ENCODE data around the gene POLG.
A peak's percentile ranks its signal among the peaks of the same experiment; 100 is the strongest.

POLG gene

GRCh38 chr15:89370120-89370977 is 35.7 kb upstream of the POLG start:
- FAIRE-seq (no peak), DNase-seq (ENCODE audit: insufficient read length, low spot score) (no peak)

- no peak for DNase-seq (ENCODE audit: insufficient read length, low spot score)
- FAIRE-seq: no peak
Observed at GRCh38 chr15:89369341-89369947, 34.8 kb upstream of the POLG start.

GRCh38 chr15:89368566-89369223 is 34.1 kb upstream of the POLG start:
- DNase-seq (ENCODE audit: insufficient read length, low spot score) (no peak), FAIRE-seq (no peak)

GRCh38 chr15:89367485-89368451 is 33.1 kb upstream of the POLG start:
- FAIRE-seq (no peak), DNase-seq (ENCODE audit: insufficient read length, low spot score) (no peak)

GRCh38 chr15:89366656-89367393 is 32.2 kb upstream of the POLG start:
- FAIRE-seq (no peak), DNase-seq (ENCODE audit: insufficient read length, low spot score) (no peak)

DNA sequence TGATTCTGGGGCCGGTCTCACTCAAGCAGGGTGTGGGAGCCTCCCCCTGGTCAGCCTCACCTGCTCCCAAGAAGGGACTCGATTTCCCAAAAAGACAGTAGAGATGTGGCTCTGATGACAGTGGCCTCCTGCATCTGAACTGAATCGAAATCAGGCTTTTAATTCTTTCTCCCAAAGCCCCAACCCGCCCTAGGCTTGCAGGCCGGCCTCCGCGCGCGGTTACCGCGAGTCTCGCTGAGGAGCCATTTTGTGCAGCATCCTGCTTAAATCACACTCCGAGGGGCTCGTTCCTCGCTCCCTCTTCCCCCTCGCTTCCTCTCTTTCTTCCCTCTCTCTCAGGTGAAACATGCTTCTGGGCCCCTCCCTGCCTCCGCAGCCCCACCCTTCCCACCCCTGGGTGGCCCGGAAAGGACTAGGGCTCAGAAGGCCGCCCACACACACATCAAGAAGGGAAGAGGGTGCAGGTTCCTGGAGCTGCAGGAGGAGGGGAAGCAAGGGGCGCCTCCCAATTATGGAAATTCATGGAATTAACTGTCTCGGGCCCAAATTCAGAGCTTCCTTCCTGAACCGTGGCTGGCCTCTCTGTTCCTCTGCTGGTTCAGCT is 30.9 kb upstream of the POLG start:
- FAIRE-seq: no peak
- DNase-seq (ENCODE audit: insufficient read length, low spot score): no peak

- DNase-seq (ENCODE audit: insufficient read length, low spot score) (no peak), FAIRE-seq (no peak)
Observed at GRCh38 chr15:89364741-89365450, 30.3 kb upstream of the POLG start.

- FAIRE-seq (no peak), DNase-seq (ENCODE audit: insufficient read length, low spot score) (no peak)
Observed at GRCh38 chr15:89364341-89364740, 29.7 kb upstream of the POLG start.

DNA sequence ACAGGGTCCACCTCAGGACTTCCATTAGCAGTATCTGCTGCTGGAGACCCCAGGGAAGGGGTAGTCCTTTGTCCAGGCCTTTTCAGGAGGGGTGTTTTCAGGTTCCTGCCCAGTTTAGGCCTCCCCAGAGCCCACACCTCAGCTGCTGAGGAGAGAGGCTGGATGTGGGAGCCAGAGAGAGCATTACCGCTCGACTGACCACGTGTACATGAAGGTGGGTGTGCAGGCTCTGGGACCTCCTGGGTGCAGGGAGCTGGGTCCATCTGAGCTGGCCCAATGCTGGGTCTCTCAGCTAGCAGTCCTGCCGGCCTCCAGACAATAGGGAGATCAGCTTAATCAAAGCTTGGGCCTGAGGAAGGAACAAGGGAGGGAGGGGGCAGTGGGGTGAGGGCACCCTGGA is 29.1 kb upstream of the POLG start:
- DNase-seq (ENCODE audit: insufficient read length, low spot score) (no peak), FAIRE-seq (no peak)

DNA sequence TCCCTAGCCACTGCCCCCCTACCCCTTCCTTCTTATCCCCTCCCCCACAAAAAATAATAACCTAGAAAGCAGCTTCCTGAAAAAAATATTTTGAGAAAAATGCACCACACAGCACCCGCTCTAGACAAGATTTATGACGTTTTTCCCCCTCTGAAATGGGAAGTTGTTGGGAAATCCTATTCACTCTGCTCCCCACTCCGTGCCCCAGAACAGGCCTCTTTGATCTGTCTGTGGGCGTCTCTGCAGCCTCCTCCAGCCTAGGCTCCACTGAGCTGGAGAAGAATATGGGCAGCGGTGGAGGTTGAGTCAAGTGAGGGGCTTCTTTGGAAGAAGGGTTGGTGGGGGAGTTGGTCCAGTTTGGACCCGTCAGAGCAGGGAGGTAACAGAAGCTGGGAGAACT is 28.5 kb upstream of the POLG start:
- no peak for FAIRE-seq
- no peak for DNase-seq (ENCODE audit: insufficient read length, low spot score)

DNA sequence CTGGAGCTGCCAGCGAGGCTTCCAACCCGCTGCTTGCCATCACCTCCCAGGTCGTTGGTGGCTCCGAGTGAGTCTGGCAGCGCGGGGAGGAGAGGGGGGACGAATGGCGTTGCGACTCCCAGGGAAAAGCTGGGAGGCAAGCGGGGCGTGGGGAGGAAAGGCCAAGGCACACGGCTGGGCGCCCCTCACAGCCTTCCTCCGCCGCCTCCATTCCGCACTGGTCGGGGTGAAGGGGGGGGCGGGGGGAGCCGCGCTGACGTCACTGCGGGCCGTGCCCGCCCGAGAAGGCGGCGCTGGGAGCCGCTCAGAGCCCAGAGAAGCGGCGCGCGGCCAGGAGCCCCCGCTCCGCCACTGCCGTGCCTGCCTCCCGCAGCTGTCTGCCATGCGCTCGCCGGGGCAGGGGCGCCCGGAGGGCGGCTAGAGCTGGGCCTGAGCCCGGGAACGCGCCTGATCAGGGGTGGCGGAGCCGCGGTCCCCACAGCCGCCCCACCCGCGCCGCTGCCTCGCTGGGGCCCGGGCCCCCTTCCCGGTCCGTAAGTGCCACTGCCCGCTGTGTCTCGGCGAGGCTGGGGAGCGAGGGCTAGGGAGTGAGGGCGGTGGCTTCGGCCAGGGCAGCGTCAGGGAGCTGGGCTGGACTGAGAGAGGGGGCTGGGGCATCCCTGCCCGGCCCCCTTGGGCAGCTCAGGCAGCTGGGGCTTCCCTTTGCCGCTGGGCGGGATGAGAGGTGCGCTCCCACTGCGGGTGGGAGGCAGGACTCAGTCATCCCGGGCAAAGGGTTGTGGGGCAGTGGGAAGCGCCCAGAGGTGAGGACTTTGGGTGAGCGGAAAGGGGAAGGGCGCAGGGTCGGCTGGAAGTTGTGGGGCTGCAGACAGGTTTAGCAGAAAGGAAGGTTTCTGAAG is 27.8 kb upstream of the POLG start:
- no peak for DNase-seq (ENCODE audit: insufficient read length, low spot score)
- no peak for FAIRE-seq

DNA sequence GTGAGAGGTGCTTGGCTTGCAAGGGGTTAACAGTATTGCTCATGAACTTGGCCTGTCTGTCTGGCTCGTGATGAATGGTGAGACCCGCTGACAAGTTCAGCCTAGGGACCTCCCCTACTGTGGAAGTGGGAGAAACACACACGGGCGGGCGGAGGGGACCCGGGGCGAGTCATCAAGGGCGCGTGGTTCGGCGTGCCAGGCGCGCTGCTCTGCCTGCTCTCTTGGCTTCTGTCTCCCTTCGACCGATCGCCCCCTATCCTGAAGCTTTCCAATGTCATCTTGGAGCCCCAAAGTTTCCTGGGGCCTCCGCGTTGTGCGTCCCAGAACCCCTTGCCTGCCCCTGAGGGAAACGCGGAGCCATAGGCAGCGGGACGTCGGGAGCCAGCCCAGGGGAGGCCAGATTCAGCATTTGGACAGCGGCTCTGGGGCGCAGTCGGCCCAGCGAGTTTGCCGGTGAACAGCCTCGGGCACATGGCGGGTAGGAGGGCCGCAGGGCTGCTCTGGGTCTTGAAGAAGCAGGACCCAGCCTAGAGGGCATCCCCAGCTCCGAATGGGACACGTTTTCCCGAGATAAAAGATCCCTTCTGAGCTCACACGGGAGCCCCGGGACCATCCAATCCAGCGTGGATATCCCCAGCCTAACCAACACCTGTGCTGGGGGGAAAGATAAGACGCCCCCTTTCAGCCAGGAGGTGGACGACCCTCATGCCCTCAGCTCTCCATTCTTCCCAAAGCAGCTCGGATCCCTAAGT is 27.0 kb upstream of the POLG start:
- FAIRE-seq (no peak), DNase-seq (ENCODE audit: insufficient read length, low spot score) (peak; percentile 88)

GRCh38 chr15:89360294-89360971 is 25.8 kb upstream of the POLG start:
- no peak for FAIRE-seq
- DNase-seq (ENCODE audit: insufficient read length, low spot score): no peak

DNA sequence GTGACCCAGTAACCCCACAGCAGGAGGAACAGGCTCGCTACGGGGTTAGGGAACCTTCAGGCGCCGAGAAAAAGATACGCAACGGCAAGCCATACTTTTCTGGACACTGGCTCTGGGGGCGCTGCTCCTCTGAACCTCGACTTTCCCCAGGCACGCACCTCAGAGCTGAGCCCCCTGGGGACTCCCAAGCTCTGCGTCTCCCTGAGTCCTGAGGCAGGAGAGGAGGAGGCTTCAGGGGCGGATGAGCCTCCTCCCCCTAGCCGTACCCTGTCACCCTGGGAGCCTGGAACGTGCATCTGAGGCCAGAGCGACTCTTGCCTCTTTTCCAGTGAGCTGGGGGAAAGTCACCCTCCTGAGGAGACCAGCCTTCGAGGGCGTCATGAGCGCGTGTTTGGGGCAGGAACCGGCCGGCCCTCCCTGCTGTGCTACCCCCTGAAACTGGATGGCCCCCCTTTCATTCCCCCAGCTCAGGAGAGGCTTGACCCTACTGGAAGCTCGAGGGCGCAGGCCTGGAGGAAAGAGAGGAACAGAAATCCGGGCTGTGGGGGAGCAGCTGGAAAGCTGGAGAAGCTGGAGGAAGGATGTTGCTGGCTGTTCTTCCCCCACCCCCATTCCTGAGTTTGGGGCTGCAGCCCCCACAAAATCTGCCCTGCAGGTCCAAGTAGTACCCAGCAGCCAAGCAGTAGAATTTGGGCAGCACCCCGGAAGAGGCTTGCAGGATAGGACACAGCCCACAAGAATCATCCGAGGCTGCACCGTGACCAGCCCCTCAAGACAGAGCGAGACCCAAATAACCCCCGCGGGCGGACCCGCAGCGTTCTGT is 25.1 kb upstream of the POLG start:
- DNase-seq (ENCODE audit: insufficient read length, low spot score) (no peak), FAIRE-seq (no peak)

- FAIRE-seq (peak; percentile 92), DNase-seq (ENCODE audit: insufficient read length, low spot score) (peak; percentile 95)
Observed at GRCh38 chr15:89358755-89359439, 24.3 kb upstream of the POLG start.
